H1 (cell line): ENCODE measurements around the gene LMNA. TPM values are rescaled to one million over a fixed set of nuclear protein-coding genes. Genes with fewer than 3 reads are reported as not detected.
A peak's percentile ranks its signal among the peaks of the same experiment; 100 is the strongest.

Experiments used
- CTCF ChIA-PET: fragments of 300-600 bp; sonication (Branson Sonifier 250); formaldehyde crosslinking; loops from one replicate; lab custom pipeline; 2021; ENCODE audit not compliant: partially characterized antibody; lab: Charles Lee
- POLR2A ChIA-PET: fragments of 300-600 bp; sonication (Branson Sonifier 250); formaldehyde crosslinking; loops from one replicate; lab custom pipeline; 2021; ENCODE audit warnings: inconsistent platforms; ENCODE audit not compliant: partially characterized antibody; lab: Charles Lee
- DNase-seq, 2 experiments: peaks; one replicate each; pipeline versions ENCODE4 v3.0.0 to v3.0.0-alpha.2; 2010 to 2022; ENCODE audit warnings: low spot score in 2 of 2, low read depth in 1 of 2, mixed read lengths in 1 of 2
- FAIRE-seq: peaks from 2 replicates; lab custom pipeline; 2011; peaks lifted over from hg19 to GRCh38; lab: Jason Lieb, UNC
- H2AFZ ChIP-seq: 2 replicates; pipeline ENCODE4 v1.8.1; 2012; ENCODE audit warnings: low read length, inconsistent platforms
- H2AK5ac ChIP-seq: 2 replicates; pipeline ENCODE4 v1.6.1; 2013; ENCODE audit warnings: low read depth, low read length
- H2BK120ac ChIP-seq: replicated peaks from 2 replicates; pipeline ENCODE3; 2013; ENCODE audit warnings: low read depth, low read length, inconsistent platforms
- H2BK12ac ChIP-seq: 2 replicates; pipeline ENCODE4 v1.6.1; 2013; ENCODE audit warnings: low read depth, low read length
- H2BK15ac ChIP-seq: 2 replicates; pipeline ENCODE4 v1.6.1; 2013; ENCODE audit warnings: low read length
- H2BK20ac ChIP-seq: 2 replicates; pipeline ENCODE4 v1.6.1; 2013; ENCODE audit warnings: low read length
- H2BK5ac ChIP-seq: 2 replicates; pipeline ENCODE4 v1.6.1; 2013; ENCODE audit warnings: low read depth, low read length
- H3K14ac ChIP-seq: 2 replicates; pipeline ENCODE4 v1.6.1; 2013; ENCODE audit warnings: inconsistent platforms; ENCODE audit not compliant: insufficient read length
- H3K18ac ChIP-seq: 2 replicates; pipeline ENCODE4 v1.6.1; 2013; ENCODE audit warnings: low read length; ENCODE audit errors: extremely low read depth
- H3K23ac ChIP-seq: 2 replicates; pipeline ENCODE4 v1.6.1; 2013; ENCODE audit warnings: inconsistent platforms; ENCODE audit not compliant: insufficient read length
- H3K23me2 ChIP-seq: 2 replicates; pipeline ENCODE4 v1.6.1; 2013; ENCODE audit warnings: low read depth, low read length
- H3K27ac ChIP-seq: 2 replicates; pipeline ENCODE4 v1.6.1; 2011; ENCODE audit warnings: low read depth, low read length, inconsistent platforms
- H3K27me3 ChIP-seq, 4 experiments: replicated peaks in 1 of 4; 1 replicate in 1 of 4; 2 replicates in 3 of 4; pipeline versions ENCODE4 v1.6.1 to v1.8.1; 2011 to 2013; ENCODE audit warnings: low read length in 3 of 4, mild to moderate bottlenecking in 3 of 4, inconsistent platforms in 2 of 4, mixed read lengths in 2 of 4, moderate library complexity in 1 of 4; ENCODE audit not compliant: control insufficient read depth in 3 of 4, insufficient read depth in 3 of 4; ENCODE audit errors: extremely low read depth in 1 of 4
- H3K36me3 ChIP-seq, 4 experiments: 2 replicates each; pipeline versions ENCODE4 v1.6.1 to v1.8.1; 2011 to 2013; ENCODE audit warnings: mild to moderate bottlenecking in 4 of 4, low read length in 3 of 4, moderate library complexity in 2 of 4, control low read depth in 1 of 4, inconsistent platforms in 1 of 4; ENCODE audit not compliant: insufficient read depth in 4 of 4, control insufficient read depth in 2 of 4
- H3K4ac ChIP-seq: replicated peaks from 2 replicates; pipeline ENCODE3; 2013; ENCODE audit warnings: low read length, low read depth, mixed read lengths, inconsistent platforms; ENCODE audit not compliant: insufficient read length
- H3K4me1 ChIP-seq, 4 experiments: replicated peaks in 1 of 4; 1 replicate in 1 of 4; 2 replicates in 3 of 4; pipeline versions ENCODE4 v1.6.1 to v1.8.1; 2011 to 2013; ENCODE audit warnings: low read length in 3 of 4, inconsistent platforms in 2 of 4, mixed read lengths in 1 of 4; ENCODE audit not compliant: insufficient read depth in 4 of 4, control insufficient read depth in 3 of 4
- H3K4me2 ChIP-seq, 2 experiments: 2 replicates each; pipeline versions ENCODE4 v1.6.1 to v1.8.1; 2011 to 2013; ENCODE audit warnings: low read depth in 2 of 2, low read length in 2 of 2, control low read depth in 1 of 2, inconsistent platforms in 1 of 2, mild to moderate bottlenecking in 1 of 2; ENCODE audit not compliant: insufficient read depth in 1 of 2
- H3K4me3 ChIP-seq, 4 experiments: fragments of 200-600, 300-600 bp in 1 of 4; sonication (generic), shearing (Covaris generic), sonication (Bioruptor Twin) in 1 of 4; 2 replicates each; pipeline versions ENCODE4 v1.5.1 to v1.8.1; 2011 to 2016; ENCODE audit warnings: low read length in 4 of 4, low read depth in 3 of 4, control low read depth in 2 of 4, inconsistent platforms in 2 of 4, mild to moderate bottlenecking in 2 of 4, mixed read lengths in 1 of 4, moderate library complexity in 1 of 4; ENCODE audit not compliant: insufficient read depth in 2 of 4; ENCODE audit errors: extremely low read depth in 1 of 4
- H3K56ac ChIP-seq: replicated peaks from 2 replicates; pipeline ENCODE3; 2013; ENCODE audit warnings: low read depth, mild to moderate bottlenecking, mixed read lengths, low read length, inconsistent platforms; ENCODE audit not compliant: insufficient read length
- H3K79me1 ChIP-seq: 2 replicates; pipeline ENCODE4 v1.6.1; 2013; ENCODE audit warnings: low read depth, low read length, control low read depth
- H3K79me2 ChIP-seq, 2 experiments: 2 replicates each; pipeline versions ENCODE4 v1.6.1 to v1.8.1; 2012 to 2013; ENCODE audit warnings: low read length in 2 of 2, mild to moderate bottlenecking in 2 of 2, inconsistent platforms in 1 of 2; ENCODE audit not compliant: insufficient read depth in 2 of 2, control insufficient read depth in 1 of 2
- H3K9ac ChIP-seq, 4 experiments: replicated peaks in 1 of 4; 1 replicate in 1 of 4; 2 replicates in 3 of 4; pipeline versions ENCODE4 v1.6.1 to v1.8.1; 2011 to 2013; ENCODE audit warnings: low read depth in 3 of 4, low read length in 3 of 4, control low read depth in 2 of 4, mild to moderate bottlenecking in 2 of 4, moderate library complexity in 2 of 4, inconsistent platforms in 1 of 4; ENCODE audit errors: extremely low read depth in 1 of 4
- H3K9me3 ChIP-seq, 2 experiments: 2 replicates each; pipeline versions ENCODE4 v1.6.1 to v1.8.1; 2012 to 2013; ENCODE audit warnings: mild to moderate bottlenecking in 2 of 2, moderate library complexity in 2 of 2, control low read depth in 1 of 2, inconsistent platforms in 1 of 2, low read depth in 1 of 2, low read length in 1 of 2, mixed read lengths in 1 of 2; ENCODE audit not compliant: insufficient read depth in 2 of 2
- H4K20me1 ChIP-seq, 2 experiments: replicated peaks in 1 of 2; 2 replicates each; pipeline versions ENCODE3 to v1.8.1; 2011 to 2013; ENCODE audit warnings: inconsistent platforms in 2 of 2, low read length in 2 of 2, mild to moderate bottlenecking in 1 of 2; ENCODE audit not compliant: insufficient read depth in 2 of 2, control insufficient read depth in 1 of 2
- H4K5ac ChIP-seq: 2 replicates; pipeline ENCODE4 v1.6.1; 2013; ENCODE audit warnings: low read length, low read depth, mixed read lengths, inconsistent platforms; ENCODE audit not compliant: insufficient read length
- H4K8ac ChIP-seq: 2 replicates; pipeline ENCODE4 v1.8.0; 2013; ENCODE audit warnings: mild to moderate bottlenecking, moderate library complexity, low read length, inconsistent platforms; ENCODE audit not compliant: insufficient read depth; ENCODE audit errors: extremely low read depth
- H4K91ac ChIP-seq: replicated peaks from 2 replicates; pipeline ENCODE3; 2013; ENCODE audit warnings: low read length, mixed read lengths, inconsistent platforms; ENCODE audit not compliant: insufficient read length
- ASH2L ChIP-seq: fragments of 200-600, 300-600 bp; sonication (generic); IDR thresholded peaks from one replicate; pipeline ENCODE4 v1.7.1; 2017; ENCODE audit warnings: low read length
- BCL11A ChIP-seq, 2 experiments: IDR thresholded peaks; one replicate each; pipeline ENCODE4 v1.6.1; 2011; ENCODE audit warnings: low read depth in 2 of 2, low read length in 2 of 2, mild to moderate bottlenecking in 2 of 2
- CEBPB ChIP-seq: IDR thresholded peaks from 2 replicates; pipeline ENCODE4 v1.6.1; 2012; ENCODE audit warnings: low read depth, low read length
- JUN ChIP-seq: IDR thresholded peaks from 2 replicates; pipeline ENCODE4 v1.6.1; 2011; ENCODE audit warnings: low read depth, mild to moderate bottlenecking, improper control_type of control experiment, low read length
- SRF ChIP-seq: IDR thresholded peaks from 2 replicates; pipeline ENCODE4 v1.6.1; 2011; ENCODE audit warnings: mild to moderate bottlenecking, low read depth, low read length, moderate library complexity
- TBP ChIP-seq: IDR thresholded peaks from 2 replicates; pipeline ENCODE4 v1.6.1; 2011; ENCODE audit warnings: low read depth, low read length, improper control_type of control experiment
- YY1 ChIP-seq: IDR thresholded peaks from 2 replicates; pipeline ENCODE4 v1.6.1; 2011; ENCODE audit warnings: low read depth, mild to moderate bottlenecking, low read length
- WGBS, 2 experiments: shearing (Covaris generic) in 1 of 2; methylation state at CpG; one replicate each; pipeline versions ENCODE4 v1.1.6 to v1.1.7; 2013 to 2015; ENCODE audit warnings: low lambda C conversion rate in 2 of 2, mixed read lengths in 2 of 2, inconsistent platforms in 1 of 2, low coverage in 1 of 2, missing lambda C conversion rate in 1 of 2; ENCODE audit not compliant: insufficient replicate concordance in 2 of 2, insufficient coverage in 1 of 2, insufficient read length in 1 of 2; ENCODE audit errors: extremely low coverage in 1 of 2, missing lambda C conversion rate in 1 of 2; 5-methylcytosine and 5-hydroxymethylcytosine counted together
- polyA plus RNA-seq, 7 experiments: library from polyadenylated mRNA; depleted of rRNA in 3 of 7; stranded (reverse) in 5 of 7; unstranded in 2 of 7; fragments of >200 nt in 5 of 7; fragments of 200-250 nt in 2 of 7; gene quantifications; 1 replicate in 5 of 7; 2 replicates in 1 of 7; 4 replicates in 1 of 7; pipeline versions ENCODE4 v1.2.1 to v1.2.3, GENCODE V29; 2011 to 2013; ENCODE audit warnings: missing spikeins in 2 of 7, mixed read lengths in 2 of 7
- total RNA-seq: library from RNA; stranded (reverse); fragmentation: NEBNext Ultra II Directional; extraction: Animal tissue kit (Norgen Biotek cat#: 25700); gene quantifications from 2 replicates; pipeline ENCODE4 v1.2.1, GENCODE V29; 2021
- TF ChIP-seq, protein P1 (sequence below): IDR thresholded peaks from 2 replicates; pipeline ENCODE4 v1.6.1; 2012; ENCODE audit warnings: inconsistent platforms

The LMNA gene
- total and polyA plus RNA-seq, 2 of the 8 experiments (the other 6 are each of a cell fraction or from before 2014, with no cell fraction given): 25.8 to 46.8 TPM

DNA sequence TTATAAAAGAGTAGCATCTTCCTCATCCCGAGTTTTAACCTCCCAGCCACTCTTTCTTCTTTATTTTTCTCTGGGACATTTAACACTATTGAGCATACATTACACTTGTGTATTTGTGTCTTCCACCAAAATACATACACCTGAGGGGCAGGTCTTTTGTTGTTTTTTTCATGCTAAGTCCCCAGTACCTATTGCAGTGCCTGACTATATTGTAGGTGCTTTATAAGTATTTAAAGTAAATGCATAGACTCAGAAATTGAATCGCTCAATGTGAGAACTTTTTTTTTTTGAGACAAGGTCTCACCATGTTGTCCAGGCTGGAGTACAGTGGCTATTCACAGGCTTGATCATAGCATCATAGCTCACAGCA lies 31.1 kb downstream of the LMNA start:
- H3K9me3 ChIP-seq: no peaks in the 10 kb centered on the region
- H2AK5ac ChIP-seq: no peak overlapping the region
- no peak overlapping the region for H2BK120ac ChIP-seq
- 93% methylated on average over 2 of the region's 2 CpGs; no CpG with 5 or more reads in 1 of the 2 experiments for WGBS, 2 experiments
- ChIA-PET CTCF (interaction anchor here (0.7 to 42.4 kb wide), 17 partner anchors 10 to 174 kb away, joined by 3 to 1994 read pairs (median 5); partner anchors contain the start of genes BGLAP, MEX3A, PAQR6 and PMF1), POLR2A (interaction anchor here (0.9 to 8.5 kb wide), 5 partner anchors 31 to 83 kb away, joined by 3 to 64 read pairs (median 4); partner anchors contain the start of gene PMF1)
- no peak overlapping the region for H4K5ac ChIP-seq
- no peaks in the 10 kb centered on the region for H3K27me3 ChIP-seq
- DNase-seq: no peak
- H3K4me1 ChIP-seq: peaks cover 15 to 34% (median 28%) of the 10 kb centered on the region in 4 experiments
- H3K79me1 ChIP-seq: no peaks in the 10 kb centered on the region; the same call in 1 of the 2 replicates
- H4K8ac ChIP-seq: no peak overlapping the region
- H3K4ac ChIP-seq: no peak overlapping the region
- H2BK5ac ChIP-seq: 0 out of 2 replicates have a peak overlapping the region, but pooled peaks have one; percentile 73
- peaks cover 3% of the 10 kb centered on the region; the same call in 1 of the 2 replicates for H3K23me2 ChIP-seq
- H3K9ac ChIP-seq: no peak overlapping the region
- H4K91ac ChIP-seq: no peak overlapping the region
- H2BK20ac ChIP-seq: no peak overlapping the region
- H3K4me2 ChIP-seq: no peak overlapping the region
- H3K27ac ChIP-seq: no peak overlapping the region
- no peak for FAIRE-seq
- no peak overlapping the region for H3K14ac ChIP-seq
- no peak overlapping the region for H2AFZ ChIP-seq
- H2BK15ac ChIP-seq: 0 out of 2 replicates have a peak overlapping the region, but pooled peaks have one; percentile 53
- H4K20me1 ChIP-seq: no peaks in the 10 kb centered on the region
- no peak overlapping the region for H3K23ac ChIP-seq
- H2BK12ac ChIP-seq: no peak overlapping the region; the same call in 1 of the 2 replicates
- H3K4me3 ChIP-seq: no peak overlapping the region
- no peak overlapping the region for H3K56ac ChIP-seq
- H3K36me3 ChIP-seq: no peaks in the 10 kb centered on the region
- H3K18ac ChIP-seq: no peak overlapping the region
- no peaks in the 10 kb centered on the region for H3K79me2 ChIP-seq
- TF ChIP-seq CEBPB (no peak), TBP (no peak), SRF (no peak), JUN (no peak), BCL11A (IDR thresholded peaks at IDR 0.05; ENCODE audit: low read depth in 2 of 2, low read length in 2 of 2) (no peak), YY1 (no peak), ASH2L (no peak)
- TF ChIP-seq, protein P1, sequence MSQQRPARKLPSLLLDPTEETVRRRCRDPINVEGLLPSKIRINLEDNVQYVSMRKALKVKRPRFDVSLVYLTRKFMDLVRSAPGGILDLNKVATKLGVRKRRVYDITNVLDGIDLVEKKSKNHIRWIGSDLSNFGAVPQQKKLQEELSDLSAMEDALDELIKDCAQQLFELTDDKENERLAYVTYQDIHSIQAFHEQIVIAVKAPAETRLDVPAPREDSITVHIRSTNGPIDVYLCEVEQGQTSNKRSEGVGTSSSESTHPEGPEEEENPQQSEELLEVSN: no peak
